ENCODE measurements around the gene RNF125. TPM values are rescaled to one million over a fixed set of nuclear protein-coding genes. Genes with fewer than 3 reads are reported as not detected.

Gene RNF125
- total and polyA plus RNA-seq, 9 of the 15 experiments (the other 6 are each of a cell fraction or from before 2014, with no cell fraction given), result 0.01 to 0.29 (median 0.07) TPM; not detected in 1

GRCh38 chr18:32095900-32096229, 77.2 kb downstream of the RNF125 start:
- no peak overlapping the region for H3K4me3 ChIP-seq
- TF ChIP-seq BCOR (IDR thresholded peaks at IDR 0.05) (no peak), ZNF24 (IDR thresholded peaks at IDR 0.05) (no peak), NFATC3 (IDR thresholded peaks at IDR 0.05) (no peak), STAT6 (CRISPR knock-in tag; IDR thresholded peaks at IDR 0.05) (no peak), TGIF2 (CRISPR knock-in tag; IDR thresholded peaks at IDR 0.05) (no peak), HES1 (IDR thresholded peaks at IDR 0.05; ENCODE audit: low read depth) (no peak), MAZ (CRISPR knock-in tag; conservative IDR thresholded peaks at IDR 0.05 in 1 of 2, IDR thresholded peaks at IDR 0.05 in 1 of 2) (no peak), ZNF695 (CRISPR knock-in tag; IDR thresholded peaks at IDR 0.05) (no peak), PML (IDR thresholded peaks at IDR 0.05; ENCODE audit: low read length) (no peak), PYGO2 (tag; IDR thresholded peaks at IDR 0.05) (no peak), ZNF3 (CRISPR knock-in tag; IDR thresholded peaks at IDR 0.05) (no peak), HDAC1 (IDR thresholded peaks at IDR 0.05) (no peak), WHSC1 (IDR thresholded peaks at IDR 0.05; ENCODE audit: low read length) (no peak), ILF3 (IDR thresholded peaks at IDR 0.05; ENCODE audit: borderline replicate concordance) (no peak), YBX1 (IDR thresholded peaks at IDR 0.05) (no peak), KLF16 (IDR thresholded peaks at IDR 0.05) (no peak), XRCC5 (IDR thresholded peaks at IDR 0.05; ENCODE audit: low read depth, low read length) (no peak), CEBPZ (IDR thresholded peaks at IDR 0.05; ENCODE audit: borderline replicate concordance, low read depth, low read length) (no peak)
- no peaks in the 10 kb centered on the region for H3K9me1 ChIP-seq (ENCODE audit: control insufficient read depth, insufficient read depth, low read length)
- WGBS (ENCODE audit: insufficient coverage, low coverage, missing lambda C conversion rate), result 78% methylated on average over 4 of the region's 4 CpGs
- in situ Hi-C loops (cut with MboI) (no loop called here), intact Hi-C loops (cut with micrococcal nuclease) (loop anchor here (10.0 kb wide), 1 partner anchor 991 kb away; the partner anchor contains the start of gene DSC2)
- H3K36me3 ChIP-seq (ENCODE audit: control insufficient read depth, insufficient read depth, low read length), result peaks cover 53% of the 10 kb centered on the region
- no peak overlapping the region for H3K27ac ChIP-seq (ENCODE audit: extremely low read depth, low read depth, low read length)
- POLR2A ChIA-PET, result interaction anchor here (0.7 to 3.1 kb wide), 7 partner anchors 8 to 152 kb away, joined by 3 to 11 read pairs (median 5); partner anchors contain the start of gene TRAPPC8
- ATAC-seq, result no peak
- H2AFZ ChIP-seq (ENCODE audit: low read depth, low read length), result no peak overlapping the region
- H3K9me3 ChIP-seq (replicated peaks; ENCODE audit: control insufficient read depth, insufficient read depth, low read depth, low read length), result no peaks in the 10 kb centered on the region
- peaks cover 4% of the 10 kb centered on the region for H4K20me1 ChIP-seq (replicated peaks; ENCODE audit: control insufficient read depth, insufficient read depth, low read length)
- no TSS peak for BruUV-seq (replicated peaks)
- CTCF ChIA-PET (ENCODE audit: low intra/inter-chr PET ratio), result no interaction called here
- DNase-seq (ENCODE audit: extremely low read depth in 1 of 4, low spot score in 3 of 4), result no peak
- H3K4me2 ChIP-seq (ENCODE audit: insufficient read depth, low read length), result no peak overlapping the region
- H3K79me2 ChIP-seq (ENCODE audit: control insufficient read depth, insufficient read depth, low read length), result peaks cover 82% of the 10 kb centered on the region
- no peak for FAIRE-seq
- peak overlapping the region in 1 of 2 experiments; percentile 27; a peak in 1 of 4 replicates for H3K9ac ChIP-seq (ENCODE audit: insufficient read depth in 1 of 2, low read depth in 2 of 2, low read length in 2 of 2)
- H3K4me1 ChIP-seq (replicated peaks in 1 of 2; ENCODE audit: control insufficient read depth in 2 of 2, insufficient read depth in 2 of 2, low read length in 2 of 2), result peaks cover 28 to 29% of the 10 kb centered on the region in 2 experiments; a peak in 4 of 5 replicates
- no peaks in the 10 kb centered on the region for H3K27me3 ChIP-seq (ENCODE audit: control insufficient read depth in 2 of 2, insufficient read depth in 2 of 2, low read length in 2 of 2)
